Astrocyte (in vitro differentiated cells and primary cell): ENCODE measurements around the gene EFEMP1.

Experiments
- CTCF ChIP-seq: IDR thresholded peaks from 2 replicates; pipeline ENCODE4 v1.5.1; 2011; ENCODE audit warnings: low read depth, mild to moderate bottlenecking, inconsistent platforms, low read length, moderate library complexity; ENCODE audit not compliant: insufficient read depth
- EZH2 ChIP-seq: IDR thresholded peaks from 2 replicates; pipeline ENCODE4 v1.6.1; 2012; ENCODE audit warnings: mild to moderate bottlenecking, low read length, inconsistent platforms; ENCODE audit not compliant: insufficient read depth

DNA sequence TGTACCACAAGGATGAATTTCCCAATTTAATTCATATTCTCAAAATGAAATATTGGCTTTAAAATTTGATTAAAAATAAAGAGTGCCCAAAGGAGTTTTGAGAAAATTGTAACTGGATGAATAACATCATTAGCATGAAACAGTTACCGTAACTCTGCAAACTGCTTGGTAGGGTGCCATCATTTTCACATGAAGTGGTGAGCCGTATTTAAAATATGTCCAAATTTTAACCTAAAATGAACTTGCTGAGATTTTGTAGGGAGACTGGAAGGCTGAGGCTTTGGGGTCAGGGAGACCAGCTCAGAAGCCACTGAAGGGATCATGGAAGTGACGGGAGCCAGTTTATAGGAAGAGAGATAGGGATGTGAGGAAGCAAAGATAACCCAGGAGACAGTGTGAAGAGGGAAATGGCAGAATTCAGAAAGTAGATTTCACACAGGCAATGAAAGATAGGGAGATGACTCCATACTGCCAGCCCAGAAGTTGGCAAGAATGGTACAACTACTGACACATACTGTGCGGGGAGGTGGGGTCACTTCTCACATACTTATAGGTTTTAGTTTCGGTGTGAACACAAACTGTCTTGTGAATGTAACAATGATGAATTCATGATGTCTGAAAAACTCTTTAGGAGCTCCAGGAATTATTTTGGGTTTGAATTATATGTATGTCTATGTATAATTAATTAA is 53.8 kb downstream of the EFEMP1 start:
- TF ChIP-seq CTCF: no peak
- TF ChIP-seq EZH2: no peak
